GM18951 (cell line): ENCODE measurements around the gene AATK.
"Not testable (repeated sequence)": the region's sequence is repeated elsewhere in the genome, so short reads cannot be mapped to it uniquely, and the experiment has no call there.

Experiments
- POLR2A ChIP-seq: IDR thresholded peaks from 4 replicates; pipeline ENCODE4 v1.6.1; 2011; ENCODE audit warnings: mild to moderate bottlenecking; ENCODE audit not compliant: insufficient read length, insufficient read depth; ENCODE audit errors: extremely low read depth
- in situ Hi-C: fragments of 300-500 bp; cut with MboI; formaldehyde crosslinking; loops from one replicate; pipeline ENCODE4 v1.12.0; 2022; ENCODE audit warnings: low sequenced_read_pairs, mixed read lengths, inconsistent platforms; ENCODE audit not compliant: unreplicated experiment

The AATK gene

GRCh38 chr17:81157848-81158687 lies 8.0 kb downstream of the AATK start:
- in situ Hi-C loops = no loop called here

GRCh38 chr17:81156866-81157805 lies 8.9 kb downstream of the AATK start:
- in situ Hi-C loops = no loop called here

More at GRCh38 chr17:81157848-81158687, 8.0 kb downstream of the AATK start:
- TF ChIP-seq POLR2A = no peak

GRCh38 chr17:81154961-81155360 lies 11.1 kb downstream of the AATK start:
- no peak for TF ChIP-seq POLR2A
- in situ Hi-C loops = no loop called here

More at GRCh38 chr17:81156866-81157805, 8.9 kb downstream of the AATK start:
- no peak for TF ChIP-seq POLR2A

GRCh38 chr17:81154016-81154415 lies 12.0 kb downstream of the AATK start:
- in situ Hi-C loops = not testable (repeated sequence)

GRCh38 chr17:81153340-81153803 lies 12.6 kb downstream of the AATK start:
- in situ Hi-C loops = no loop called here
- TF ChIP-seq POLR2A = no peak

GRCh38 chr17:81152288-81152828 lies 13.7 kb downstream of the AATK start:
- in situ Hi-C loops = no loop called here
- no peak for TF ChIP-seq POLR2A

GRCh38 chr17:81151278-81151677 lies 14.7 kb downstream of the AATK start:
- in situ Hi-C loops = no loop called here
- TF ChIP-seq POLR2A = no peak

GRCh38 chr17:81150377-81151077 lies 15.5 kb downstream of the AATK start:
- in situ Hi-C loops = no loop called here
- no peak for TF ChIP-seq POLR2A

GRCh38 chr17:81148986-81149533 lies 17.0 kb downstream of the AATK start:
- no peak for TF ChIP-seq POLR2A
- in situ Hi-C loops = no loop called here

- in situ Hi-C loops = no loop called here
- TF ChIP-seq POLR2A = no peak
These were observed 17.4 kb downstream of the AATK start for GRCh38 chr17:81148571-81148970.

- TF ChIP-seq POLR2A = no peak
- in situ Hi-C loops = no loop called here
These were observed 18.3 kb downstream of the AATK start for GRCh38 chr17:81147701-81148100.

GRCh38 chr17:81146208-81146607 lies 19.8 kb downstream of the AATK start:
- in situ Hi-C loops = not testable (repeated sequence)

- in situ Hi-C loops = no loop called here
- TF ChIP-seq POLR2A = no peak
These were observed 21.6 kb downstream of the AATK start for GRCh38 chr17:81144423-81144781.
